GM12874 (cell line): ENCODE measurements around the gene CAMK4.

Experiments
- CTCF ChIP-seq: IDR thresholded peaks from 2 replicates; pipeline ENCODE4 v1.5.1; 2011; ENCODE audit warnings: low read depth, mild to moderate bottlenecking, control low read depth, low read length, moderate library complexity; ENCODE audit not compliant: insufficient read depth

CAMK4 gene

GRCh38 chr5:111502956-111503355 lies 278.8 kb downstream of the CAMK4 start:
- no peak for TF ChIP-seq CTCF

GRCh38 chr5:111505096-111505495 lies 280.9 kb downstream of the CAMK4 start:
- TF ChIP-seq CTCF, result no peak

GRCh38 chr5:111507276-111507675 lies 283.1 kb downstream of the CAMK4 start:
- no peak for TF ChIP-seq CTCF

GRCh38 chr5:111509119-111509518 lies 284.9 kb downstream of the CAMK4 start:
- TF ChIP-seq CTCF, result no peak

GRCh38 chr5:111511174-111511830 lies 287.1 kb downstream of the CAMK4 start:
- no peak for TF ChIP-seq CTCF

GRCh38 chr5:111511831-111512374 lies 287.7 kb downstream of the CAMK4 start:
- TF ChIP-seq CTCF, result no peak

- TF ChIP-seq CTCF, result no peak
Observed at GRCh38 chr5:111512375-111513130, 288.4 kb downstream of the CAMK4 start, which contains the start of gene STARD4. Gene STARD4 (minus strand): TSS chr5:111512535. CDS start chr5:111507433, 5,102 bp downstream.
